Measurements from ENCODE around the gene BCL2L12. TPM values are rescaled to one million over a fixed set of nuclear protein-coding genes. Genes with fewer than 3 reads are reported as not detected.

The BCL2L12 gene
- total RNA-seq, 2 donors from 2014 or later = 17.4 to 60.9 TPM

DNA sequence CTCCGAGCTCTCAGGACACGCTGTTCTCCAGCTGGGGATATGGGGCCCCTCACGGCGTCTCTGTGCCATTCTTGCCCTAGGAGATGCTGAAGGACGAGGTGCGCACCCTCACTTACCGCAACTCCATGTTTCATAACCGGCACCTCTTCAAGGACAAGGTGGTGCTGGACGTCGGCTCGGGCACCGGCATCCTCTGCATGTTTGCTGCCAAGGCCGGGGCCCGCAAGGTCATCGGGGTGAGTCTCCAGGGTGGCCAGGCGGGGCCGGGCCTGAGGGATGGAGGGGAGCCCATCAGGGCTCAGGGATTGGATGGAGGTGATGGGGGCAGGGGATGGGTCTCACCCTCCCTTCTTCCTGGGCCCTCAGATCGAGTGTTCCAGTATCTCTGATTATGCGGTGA is 16.1 kb downstream of the BCL2L12 start:
- peaks cover 12% of the 10 kb centered on the region for H3K4me1 ChIP-seq
- DNase-seq = no peak
- no peak overlapping the region for H3K27ac ChIP-seq
- H3K9ac ChIP-seq (ENCODE audit: low read depth in 2 of 2, low read length in 2 of 2) = no peak overlapping the region
- H3K4me3 ChIP-seq = no peak overlapping the region
- intact Hi-C loops (cut with DNase I) = no loop called here
- no peaks in the 10 kb centered on the region for H3K9me3 ChIP-seq
- no peaks in the 10 kb centered on the region for H3K27me3 ChIP-seq
- TF ChIP-seq, protein P1, sequence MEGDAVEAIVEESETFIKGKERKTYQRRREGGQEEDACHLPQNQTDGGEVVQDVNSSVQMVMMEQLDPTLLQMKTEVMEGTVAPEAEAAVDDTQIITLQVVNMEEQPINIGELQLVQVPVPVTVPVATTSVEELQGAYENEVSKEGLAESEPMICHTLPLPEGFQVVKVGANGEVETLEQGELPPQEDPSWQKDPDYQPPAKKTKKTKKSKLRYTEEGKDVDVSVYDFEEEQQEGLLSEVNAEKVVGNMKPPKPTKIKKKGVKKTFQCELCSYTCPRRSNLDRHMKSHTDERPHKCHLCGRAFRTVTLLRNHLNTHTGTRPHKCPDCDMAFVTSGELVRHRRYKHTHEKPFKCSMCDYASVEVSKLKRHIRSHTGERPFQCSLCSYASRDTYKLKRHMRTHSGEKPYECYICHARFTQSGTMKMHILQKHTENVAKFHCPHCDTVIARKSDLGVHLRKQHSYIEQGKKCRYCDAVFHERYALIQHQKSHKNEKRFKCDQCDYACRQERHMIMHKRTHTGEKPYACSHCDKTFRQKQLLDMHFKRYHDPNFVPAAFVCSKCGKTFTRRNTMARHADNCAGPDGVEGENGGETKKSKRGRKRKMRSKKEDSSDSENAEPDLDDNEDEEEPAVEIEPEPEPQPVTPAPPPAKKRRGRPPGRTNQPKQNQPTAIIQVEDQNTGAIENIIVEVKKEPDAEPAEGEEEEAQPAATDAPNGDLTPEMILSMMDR (IDR thresholded peaks at IDR 0.05) = no peak
- no peaks in the 10 kb centered on the region for H3K36me3 ChIP-seq

GRCh38 chr19:49682274-49682673 is 16.5 kb downstream of the BCL2L12 start:
- H3K36me3 ChIP-seq = no peaks in the 10 kb centered on the region
- TF ChIP-seq, protein P1 (IDR thresholded peaks at IDR 0.05) = no peak
- H3K9me3 ChIP-seq = no peaks in the 10 kb centered on the region
- no peak overlapping the region for H3K27ac ChIP-seq
- DNase-seq = no peak
- intact Hi-C loops (cut with DNase I) = no loop called here
- H3K4me1 ChIP-seq = peaks cover 12% of the 10 kb centered on the region
- no peak overlapping the region for H3K4me3 ChIP-seq
- H3K9ac ChIP-seq (ENCODE audit: low read depth in 2 of 2, low read length in 2 of 2) = no peak overlapping the region
- no peaks in the 10 kb centered on the region for H3K27me3 ChIP-seq

DNA sequence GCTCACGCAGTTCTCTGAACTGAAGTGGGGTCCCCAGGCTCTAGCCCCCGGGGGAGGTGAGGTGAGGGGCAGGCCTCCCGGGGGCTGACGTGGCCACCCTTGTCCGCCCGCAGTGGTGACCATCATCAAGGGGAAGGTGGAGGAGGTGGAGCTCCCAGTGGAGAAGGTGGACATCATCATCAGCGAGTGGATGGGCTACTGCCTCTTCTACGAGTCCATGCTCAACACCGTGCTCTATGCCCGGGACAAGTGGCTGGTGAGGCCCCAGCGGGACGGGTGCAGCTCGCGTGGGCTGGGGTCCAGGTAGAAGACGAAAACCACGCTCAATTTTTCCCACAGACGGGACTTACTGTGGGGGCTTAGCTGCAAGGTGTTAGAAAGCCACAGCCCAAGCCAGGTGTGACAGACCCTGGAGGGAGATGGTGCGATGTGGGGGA is 18.1 kb downstream of the BCL2L12 start:
- intact Hi-C loops (cut with DNase I) = no loop called here
- DNase-seq = no peak
- no peaks in the 10 kb centered on the region for H3K36me3 ChIP-seq
- H3K4me1 ChIP-seq = peaks cover 9% of the 10 kb centered on the region
- H3K9me3 ChIP-seq = no peaks in the 10 kb centered on the region
- TF ChIP-seq, protein P1 (IDR thresholded peaks at IDR 0.05) = no peak
- H3K27ac ChIP-seq = no peak overlapping the region
- no peak overlapping the region for H3K9ac ChIP-seq (ENCODE audit: low read depth in 2 of 2, low read length in 2 of 2)
- H3K27me3 ChIP-seq = no peaks in the 10 kb centered on the region
- no peak overlapping the region for H3K4me3 ChIP-seq

- Histone ChIP-seq H3K4me1 (peaks cover 9% of the 10 kb centered on the region), H3K27ac (no peak overlapping the region), H3K9me3 (no peaks in the 10 kb centered on the region), H3K36me3 (no peaks in the 10 kb centered on the region), H3K27me3 (no peaks in the 10 kb centered on the region), H3K4me3 (no peak overlapping the region), H3K9ac (ENCODE audit: low read depth in 2 of 2, low read length in 2 of 2) (no peak overlapping the region)
- intact Hi-C loops (cut with DNase I) = no loop called here
- TF ChIP-seq, protein P1 (IDR thresholded peaks at IDR 0.05) = peak; percentile 55
- DNase-seq = no peak
Observed at GRCh38 chr19:49684251-49684982, 18.7 kb downstream of the BCL2L12 start.

DNA sequence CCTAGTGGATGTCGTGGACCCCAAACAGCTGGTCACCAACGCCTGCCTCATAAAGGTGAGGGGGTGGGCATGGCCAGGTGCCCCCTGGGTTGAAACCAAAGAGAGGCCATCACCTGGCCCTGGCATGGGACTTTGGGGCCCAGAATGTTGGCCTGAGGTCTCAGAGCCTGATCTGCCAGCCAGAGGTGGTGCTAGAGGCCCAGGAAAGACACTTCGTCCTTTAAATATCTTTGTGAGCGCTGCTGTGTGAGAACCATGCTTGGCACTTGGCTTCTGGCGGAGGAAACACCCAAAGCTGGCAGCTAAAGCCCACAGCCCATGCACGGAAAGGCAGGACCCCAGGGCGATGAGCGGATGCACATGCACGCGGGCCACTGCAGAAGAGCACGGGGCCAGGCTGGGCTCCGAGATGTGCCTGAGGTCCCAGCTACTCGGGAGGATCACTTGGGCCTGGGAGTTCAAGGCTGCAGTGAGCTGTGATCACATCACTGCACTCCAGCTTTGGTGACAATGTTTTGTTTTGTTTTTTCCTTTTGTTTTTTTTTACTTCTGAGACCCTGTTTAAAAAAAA is 19.3 kb downstream of the BCL2L12 start:
- H3K4me1 ChIP-seq = peaks cover 11% of the 10 kb centered on the region
- no peaks in the 10 kb centered on the region for H3K9me3 ChIP-seq
- intact Hi-C loops (cut with DNase I) = no loop called here
- TF ChIP-seq, protein P1 (IDR thresholded peaks at IDR 0.05) = no peak
- H3K27me3 ChIP-seq = peaks cover 6% of the 10 kb centered on the region
- H3K36me3 ChIP-seq = no peaks in the 10 kb centered on the region
- no peak overlapping the region for H3K9ac ChIP-seq (ENCODE audit: low read depth in 2 of 2, low read length in 2 of 2)
- no peak overlapping the region for H3K4me3 ChIP-seq
- no peak for DNase-seq
- no peak overlapping the region for H3K27ac ChIP-seq
